ENCODE results near the gene USP49. TPM values are rescaled to one million over a fixed set of nuclear protein-coding genes. Genes with fewer than 3 reads are reported as not detected.

USP49 gene
- total RNA-seq, 1 experiment from 2014 or later = 4.1 TPM

GRCh38 chr6:41937472-41937860, 42.3 kb upstream of the USP49 start:
- H3K4me3 Mint-ChIP-seq (ENCODE audit: unreplicated experiment) = no peak overlapping the region
- H3K27me3 Mint-ChIP-seq (ENCODE audit: insufficient read depth, unreplicated experiment) = no peaks in the 10 kb centered on the region
- peaks cover 84% of the 10 kb centered on the region for H3K36me3 Mint-ChIP-seq (ENCODE audit: insufficient read depth, unreplicated experiment)
- peaks cover 31% of the 10 kb centered on the region for H3K4me1 Mint-ChIP-seq (ENCODE audit: insufficient read depth, unreplicated experiment)
- no peaks in the 10 kb centered on the region for H3K9me3 Mint-ChIP-seq (ENCODE audit: unreplicated experiment)
- no peak for DNase-seq (ENCODE audit: unreplicated experiment)
- ChIA-PET CTCF (interaction anchor here (0.7 to 10.1 kb wide), 7 partner anchors 15 to 151 kb away, joined by 3 to 117 read pairs (median 6); partner anchors contain the start of genes BYSL, MED20 and TAF8), POLR2A (interaction anchor here (0.5 to 14.4 kb wide), 3 partner anchors 15 to 109 kb away, joined by 3 to 157 read pairs (median 136); partner anchors contain the start of genes BYSL, MED20 and TAF8)
- intact Hi-C loops (cut with micrococcal nuclease) = loop anchor here (5.0 kb wide), 1 partner anchor 150 kb away; the partner anchor contains the start of gene TOMM6
- no peak for TF ChIP-seq CTCF (IDR thresholded peaks at IDR 0.05; ENCODE audit: unreplicated experiment)
- no TSS peak for BruUV-seq (replicated peaks)
- no peak overlapping the region for H3K27ac Mint-ChIP-seq (ENCODE audit: low read depth, unreplicated experiment)

- peaks cover 94% of the 10 kb centered on the region for H3K36me3 Mint-ChIP-seq (ENCODE audit: insufficient read depth, unreplicated experiment)
Observed at GRCh38 chr6:41936073-41936837, 41.1 kb upstream of the USP49 start.

DNA sequence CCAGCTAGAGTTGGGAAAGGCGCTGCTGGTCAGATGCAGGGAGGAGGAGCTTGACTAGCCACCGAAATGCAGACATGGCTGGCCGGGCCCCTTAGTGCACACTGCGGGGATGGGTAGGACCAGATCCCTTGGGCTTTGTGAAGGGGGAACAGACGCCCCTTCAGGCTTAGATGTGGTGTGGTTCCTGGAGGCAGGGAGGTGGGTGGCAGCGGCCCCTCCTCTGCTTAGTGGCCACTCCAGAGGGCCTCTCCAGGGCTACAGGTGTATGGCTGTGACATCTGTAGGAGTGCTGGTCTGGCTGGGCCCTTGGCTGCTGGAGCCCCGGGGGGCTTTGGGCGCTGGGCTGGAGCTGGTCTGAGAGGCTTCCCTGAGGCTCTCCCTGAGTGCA, 40.5 kb upstream of the USP49 start:
- CTCF ChIA-PET = interaction anchor here (0.6 to 10.1 kb wide), 16 partner anchors 8 to 333 kb away, joined by 3 to 117 read pairs (median 4); partner anchors contain the start of genes BYSL, MED20, TAF8 and TOMM6
- BruUV-seq (replicated peaks) = no TSS peak
- Mint-ChIP-seq H3K27ac (ENCODE audit: low read depth, unreplicated experiment) (no peak overlapping the region), H3K36me3 (ENCODE audit: insufficient read depth, unreplicated experiment) (peaks cover 93% of the 10 kb centered on the region), H3K9me3 (ENCODE audit: unreplicated experiment) (no peaks in the 10 kb centered on the region), H3K27me3 (ENCODE audit: insufficient read depth, unreplicated experiment) (no peaks in the 10 kb centered on the region), H3K4me1 (ENCODE audit: insufficient read depth, unreplicated experiment) (peaks cover 31% of the 10 kb centered on the region), H3K4me3 (ENCODE audit: unreplicated experiment) (no peak overlapping the region)
- no peak for TF ChIP-seq CTCF (IDR thresholded peaks at IDR 0.05; ENCODE audit: unreplicated experiment)
- intact Hi-C loops (cut with micrococcal nuclease) = loop anchor here (1.0 to 5.0 kb wide), 6 partner anchors 15 to 148 kb away; partner anchors contain the start of genes TOMM6 and USP49
- POLR2A ChIA-PET = interaction anchor here (1.0 to 14.4 kb wide), 5 partner anchors 13 to 134 kb away, joined by 4 to 157 read pairs (median 9); partner anchors contain the start of genes BYSL, MED20 and TAF8
- no peak for DNase-seq (ENCODE audit: unreplicated experiment)

More at GRCh38 chr6:41936073-41936837, 41.1 kb upstream of the USP49 start:
- Mint-ChIP-seq H3K4me1 (ENCODE audit: insufficient read depth, unreplicated experiment) (peaks cover 31% of the 10 kb centered on the region), H3K4me3 (ENCODE audit: unreplicated experiment) (no peak overlapping the region), H3K27me3 (ENCODE audit: insufficient read depth, unreplicated experiment) (no peaks in the 10 kb centered on the region), H3K27ac (ENCODE audit: low read depth, unreplicated experiment) (peak overlapping the region; percentile 25), H3K9me3 (ENCODE audit: unreplicated experiment) (no peaks in the 10 kb centered on the region)
- ChIA-PET CTCF (interaction anchor here (0.5 to 10.1 kb wide), 26 partner anchors 8 to 1353 kb away, joined by 3 to 117 read pairs (median 4); partner anchors contain the start of genes BYSL, MED20, TAF8 and TOMM6), POLR2A (interaction anchor here (1.0 to 14.4 kb wide), 4 partner anchors 14 to 135 kb away, joined by 4 to 157 read pairs (median 72); partner anchors contain the start of genes BYSL, MED20 and TAF8)
- peak; percentile 93 for DNase-seq (ENCODE audit: unreplicated experiment)
- peak; percentile 76 for TF ChIP-seq CTCF (IDR thresholded peaks at IDR 0.05; ENCODE audit: unreplicated experiment)
- no TSS peak for BruUV-seq (replicated peaks)
- intact Hi-C loops (cut with micrococcal nuclease) = loop anchor here (1.0 to 5.0 kb wide), 6 partner anchors 16 to 149 kb away; partner anchors contain the start of genes TOMM6 and USP49

DNA sequence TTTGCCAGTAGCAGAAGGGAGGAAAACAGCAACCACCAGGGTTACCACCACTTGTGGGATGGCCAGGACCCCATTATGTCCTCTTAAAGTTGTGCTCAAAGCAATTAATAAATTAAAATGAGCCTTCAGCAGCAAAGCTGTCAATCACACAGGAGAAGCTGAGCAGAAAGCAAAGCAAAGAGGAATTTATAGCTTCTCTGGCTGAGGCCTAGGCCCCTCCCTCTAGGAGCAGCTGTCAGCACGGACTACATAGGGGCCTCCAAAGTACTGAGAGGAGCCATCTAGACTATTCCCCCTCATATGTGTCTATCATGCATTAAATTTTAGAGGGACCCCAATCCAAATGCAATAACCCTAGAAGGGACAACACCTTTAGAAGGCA, 40.0 kb upstream of the USP49 start:
- CTCF ChIA-PET = interaction anchor here (0.7 to 10.1 kb wide), 11 partner anchors 12 to 136 kb away, joined by 3 to 117 read pairs (median 5); partner anchors contain the start of genes BYSL, MED20 and TAF8
- TSS peak; percentile 48 for BruUV-seq (replicated peaks)
- Mint-ChIP-seq H3K27me3 (ENCODE audit: insufficient read depth, unreplicated experiment) (no peaks in the 10 kb centered on the region), H3K36me3 (ENCODE audit: insufficient read depth, unreplicated experiment) (peaks cover 93% of the 10 kb centered on the region), H3K4me1 (ENCODE audit: insufficient read depth, unreplicated experiment) (peaks cover 26% of the 10 kb centered on the region), H3K27ac (ENCODE audit: low read depth, unreplicated experiment) (no peak overlapping the region), H3K9me3 (ENCODE audit: unreplicated experiment) (no peaks in the 10 kb centered on the region), H3K4me3 (ENCODE audit: unreplicated experiment) (no peak overlapping the region)
- no peak for TF ChIP-seq CTCF (IDR thresholded peaks at IDR 0.05; ENCODE audit: unreplicated experiment)
- POLR2A ChIA-PET = interaction anchor here (1.3 to 14.4 kb wide), 6 partner anchors 13 to 121 kb away, joined by 3 to 157 read pairs (median 8); partner anchors contain the start of genes BYSL, MED20 and TAF8
- intact Hi-C loops (cut with micrococcal nuclease) = loop anchor here (5.0 kb wide), 1 partner anchor 148 kb away; the partner anchor contains the start of gene TOMM6
- DNase-seq (ENCODE audit: unreplicated experiment) = no peak

All from MCF 10A (cell line).